MM.1S (cell line): Measurements from ENCODE around the gene TIAM1.

ENCODE experiments used
- EZH2 ChIP-seq: fragments of 300-600 bp; sonication (generic); optimal IDR thresholded peaks from 2 replicates; pipeline ENCODE3; 2017; ENCODE audit warnings: low read depth, mild to moderate bottlenecking, antibody characterized with exemption, low read length, mixed read lengths
- TF ChIP-seq, protein P1 (sequence below): fragments of 300-600 bp; sonication (generic); IDR thresholded peaks from 2 replicates; pipeline ENCODE4 v1.5.1; 2016; ENCODE audit warnings: antibody characterized with exemption, low read length, mixed read lengths

DNA sequence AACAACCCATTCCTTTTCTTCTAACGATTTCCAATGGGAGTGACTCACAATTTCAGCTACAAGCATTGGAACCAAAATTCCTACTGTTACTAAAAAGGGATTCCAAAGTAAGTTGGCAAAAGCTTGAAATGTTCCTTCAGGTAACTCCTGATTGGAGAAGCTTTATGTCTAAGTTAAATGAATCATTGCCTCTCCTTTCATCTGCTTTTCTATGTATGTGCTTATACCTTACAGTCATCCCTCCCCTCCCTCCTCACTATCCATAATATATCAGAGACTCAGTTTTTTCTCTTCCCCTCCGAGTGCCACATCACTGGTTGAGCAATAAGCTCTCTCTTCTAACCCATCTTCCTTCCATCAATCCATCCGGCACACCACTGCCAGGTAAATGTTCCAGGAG lies 86.8 kb downstream of the TIAM1 start:
- no peak for TF ChIP-seq EZH2
- TF ChIP-seq, protein P1, sequence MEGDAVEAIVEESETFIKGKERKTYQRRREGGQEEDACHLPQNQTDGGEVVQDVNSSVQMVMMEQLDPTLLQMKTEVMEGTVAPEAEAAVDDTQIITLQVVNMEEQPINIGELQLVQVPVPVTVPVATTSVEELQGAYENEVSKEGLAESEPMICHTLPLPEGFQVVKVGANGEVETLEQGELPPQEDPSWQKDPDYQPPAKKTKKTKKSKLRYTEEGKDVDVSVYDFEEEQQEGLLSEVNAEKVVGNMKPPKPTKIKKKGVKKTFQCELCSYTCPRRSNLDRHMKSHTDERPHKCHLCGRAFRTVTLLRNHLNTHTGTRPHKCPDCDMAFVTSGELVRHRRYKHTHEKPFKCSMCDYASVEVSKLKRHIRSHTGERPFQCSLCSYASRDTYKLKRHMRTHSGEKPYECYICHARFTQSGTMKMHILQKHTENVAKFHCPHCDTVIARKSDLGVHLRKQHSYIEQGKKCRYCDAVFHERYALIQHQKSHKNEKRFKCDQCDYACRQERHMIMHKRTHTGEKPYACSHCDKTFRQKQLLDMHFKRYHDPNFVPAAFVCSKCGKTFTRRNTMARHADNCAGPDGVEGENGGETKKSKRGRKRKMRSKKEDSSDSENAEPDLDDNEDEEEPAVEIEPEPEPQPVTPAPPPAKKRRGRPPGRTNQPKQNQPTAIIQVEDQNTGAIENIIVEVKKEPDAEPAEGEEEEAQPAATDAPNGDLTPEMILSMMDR, result no peak
